NAMALWA (cell line): ENCODE data around the gene ARL2.

Source experiments
- DNase-seq: peaks from one replicate; pipeline ENCODE4 v3.0.0-alpha.2; 2015; ENCODE audit warnings: low spot score

The ARL2 gene

GRCh38 chr11:65047581-65048422 is 33.8 kb downstream of the ARL2 start:
- DNase-seq = no peak

- DNase-seq = no peak
These were observed 37.5 kb downstream of the ARL2 start for GRCh38 chr11:65051398-65051858.

- DNase-seq = no peak
These were observed 40.0 kb downstream of the ARL2 start for GRCh38 chr11:65053827-65054508.

GRCh38 chr11:65055538-65055937 is 41.6 kb downstream of the ARL2 start:
- no peak for DNase-seq

GRCh38 chr11:65056999-65057398 is 43.0 kb downstream of the ARL2 start:
- DNase-seq = no peak

- no peak for DNase-seq
These were observed 43.6 kb downstream of the ARL2 start for GRCh38 chr11:65057526-65057925.

GRCh38 chr11:65058012-65058411 is 44.1 kb downstream of the ARL2 start:
- no peak for DNase-seq

GRCh38 chr11:65058419-65059054 is 44.6 kb downstream of the ARL2 start, which contains the start of gene NAALADL1:
TSS of gene NAALADL1 (minus strand) at chr11:65058553. CDS start at chr11:65058521, 32 bp downstream.
- no peak for DNase-seq

- DNase-seq = no peak
These were observed 45.6 kb downstream of the ARL2 start for GRCh38 chr11:65059523-65059922.

- DNase-seq = no peak
These were observed 46.2 kb downstream of the ARL2 start for GRCh38 chr11:65059959-65060824.

- no peak for DNase-seq
These were observed 47.0 kb downstream of the ARL2 start for GRCh38 chr11:65060913-65061408.

- DNase-seq = no peak
These were observed 49.6 kb downstream of the ARL2 start for GRCh38 chr11:65063532-65063931.

- DNase-seq = no peak
These were observed 50.9 kb downstream of the ARL2 start for GRCh38 chr11:65064847-65065240.

- no peak for DNase-seq
These were observed 51.9 kb downstream of the ARL2 start for GRCh38 chr11:65065851-65066250.

GRCh38 chr11:65066315-65066714 is 52.4 kb downstream of the ARL2 start:
- DNase-seq = no peak

GRCh38 chr11:65066805-65067291 is 52.9 kb downstream of the ARL2 start:
- DNase-seq = no peak

GRCh38 chr11:65067446-65067845 is 53.5 kb downstream of the ARL2 start:
- DNase-seq = no peak

GRCh38 chr11:65069217-65069616 is 55.3 kb downstream of the ARL2 start:
- DNase-seq = no peak
